Stimulated activated CD4-positive, alpha-beta T cell treated with anti-CD3 and anti-CD28 coated beads, Interleukin-4, amount 100 ng/mL, for 24 hours (primary cell): ENCODE measurements around the gene ZNF616.

Experiments used
- DNase-seq: peaks from one replicate; pipeline ENCODE4 v3.0.0-alpha.2; 2020

Gene ZNF616

GRCh38 chr19:52139252-52140031 is at the start of gene ZNF616:
Gene ZNF616 (minus strand): TSS chr19:52139938. CDS start chr19:52130512, 9,426 bp downstream.
- peak; percentile 98 for DNase-seq

DNA sequence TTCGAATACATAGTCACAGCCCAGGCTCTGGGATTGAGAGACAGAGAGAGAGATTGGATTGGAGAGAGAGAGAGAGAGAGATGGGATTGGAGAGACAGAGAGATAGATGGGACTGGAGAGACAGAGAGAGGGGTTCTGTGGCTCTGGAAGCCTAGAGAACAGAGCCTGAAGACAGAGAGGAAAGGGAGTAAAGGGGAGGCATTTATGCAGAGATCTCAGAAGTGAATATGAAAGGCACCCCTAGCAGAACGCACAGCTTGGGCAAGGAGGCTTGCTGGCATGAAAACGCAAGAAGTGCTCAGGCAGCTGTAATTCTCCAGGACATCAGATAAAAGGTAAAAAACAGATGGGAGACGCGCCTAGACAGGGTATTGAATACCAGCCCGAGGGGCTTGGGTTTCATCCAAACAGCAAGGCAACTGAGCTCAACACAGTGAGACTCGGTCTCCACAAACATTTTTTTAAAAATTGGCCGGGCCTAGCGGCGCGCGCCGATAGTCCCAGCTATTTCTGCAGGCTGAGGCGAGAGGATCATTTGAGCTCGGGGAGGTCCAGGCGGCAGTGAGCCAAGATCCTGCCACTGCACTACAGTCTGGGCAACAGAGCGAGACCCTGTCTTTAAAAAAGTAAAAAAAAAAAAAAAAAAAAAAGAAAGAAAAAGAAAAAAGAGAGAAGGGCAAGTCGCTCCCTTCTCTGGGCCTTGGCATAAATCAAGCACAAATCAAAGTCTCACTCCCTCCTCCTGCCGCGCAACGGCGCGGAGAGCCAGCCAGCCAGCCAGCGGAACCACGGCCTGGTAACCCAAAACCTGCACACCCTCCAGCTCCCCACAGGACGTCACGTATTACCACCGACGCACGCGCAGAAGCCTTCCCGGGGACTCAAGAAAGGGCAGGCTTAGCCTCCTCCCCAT is 49.3 kb upstream of the ZNF616 start:
- no peak for DNase-seq

DNA sequence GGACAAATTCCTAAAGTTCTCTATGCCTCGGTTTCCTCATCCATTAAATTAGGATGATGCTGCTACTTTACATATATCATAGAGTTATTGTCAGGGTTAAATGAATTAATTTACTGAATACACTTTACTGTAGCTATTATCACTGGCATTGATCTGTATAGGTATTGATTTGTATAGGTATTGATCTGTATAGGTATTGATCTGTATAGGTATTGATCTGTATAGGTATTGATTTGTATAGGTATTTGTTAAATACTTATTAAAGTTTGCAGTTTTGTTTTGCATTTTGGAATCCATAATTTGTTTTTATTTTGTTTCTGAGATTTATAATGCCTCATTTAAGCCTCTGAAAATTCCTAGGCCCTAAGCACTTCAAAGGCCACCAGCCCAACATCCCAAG is 47.7 kb upstream of the ZNF616 start:
- DNase-seq = no peak

- DNase-seq = no peak
These were observed 36.8 kb upstream of the ZNF616 start for GRCh38 chr19:52176574-52176973.

DNA sequence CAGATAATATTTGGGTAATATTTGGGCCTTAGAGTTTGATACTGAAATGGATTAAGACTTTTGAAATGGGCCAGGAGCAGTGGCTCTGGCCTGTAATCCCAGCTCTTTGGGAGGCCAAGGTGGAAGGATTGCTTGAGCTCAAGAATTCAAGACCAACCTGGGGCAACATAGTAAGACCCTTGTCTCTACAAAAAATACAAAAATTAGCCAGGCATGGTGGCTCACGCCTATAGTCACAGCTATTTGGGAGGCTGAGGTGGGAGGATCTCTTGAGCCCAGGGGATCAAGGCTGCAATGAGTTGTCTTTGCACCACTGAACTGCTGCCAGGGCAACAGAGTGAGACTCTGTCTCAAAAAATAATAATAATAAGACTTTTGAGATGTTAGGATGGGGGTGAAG is 32.6 kb upstream of the ZNF616 start:
- DNase-seq = no peak

- DNase-seq = peak; percentile 91
These were observed 31.8 kb upstream of the ZNF616 start, which contains the start of gene ZNF836 for GRCh38 chr19:52171321-52172169. Gene ZNF836 (minus strand): TSS chr19:52171621. CDS start chr19:52168072, 3,549 bp downstream.

GRCh38 chr19:52170863-52171320 is 31.2 kb upstream of the ZNF616 start:
- DNase-seq = no peak

- DNase-seq = no peak
These were observed 30.6 kb upstream of the ZNF616 start for GRCh38 chr19:52170304-52170703.

DNA sequence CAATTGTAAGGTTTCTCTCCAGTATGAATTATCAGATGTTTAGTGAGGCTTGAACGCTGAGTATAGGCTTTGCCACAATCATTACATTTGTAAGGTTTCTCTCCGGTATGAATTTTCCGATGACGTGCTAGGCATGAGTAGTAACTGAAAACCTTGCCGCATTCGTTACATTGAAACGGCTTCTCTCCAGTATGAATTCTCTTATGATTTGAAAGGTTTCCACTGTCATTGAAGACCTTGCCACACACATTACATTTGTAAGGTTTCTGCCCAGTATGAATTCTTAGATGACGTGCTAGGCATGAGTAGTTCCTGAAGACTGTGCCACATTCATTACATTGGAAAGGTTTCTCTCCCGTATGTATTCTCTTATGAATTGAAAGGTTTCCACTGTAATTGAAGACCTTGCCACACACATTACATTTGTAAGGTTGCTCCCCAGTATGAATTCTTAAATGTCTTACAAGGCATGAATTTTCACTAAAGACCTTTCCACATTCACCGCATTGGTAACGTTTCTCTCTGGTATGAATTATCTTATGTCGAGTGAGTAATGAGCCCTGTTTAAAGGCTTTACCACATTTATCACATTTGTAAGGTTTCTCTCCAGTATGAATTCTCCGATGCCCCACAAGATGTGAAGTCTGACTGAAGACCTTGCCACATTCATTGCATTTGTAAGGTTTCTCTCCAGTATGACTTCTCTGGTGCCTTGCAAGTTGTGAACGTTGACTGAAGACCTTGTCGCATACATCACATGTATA is 16.0 kb upstream of the ZNF616 start:
- no peak for DNase-seq

DNA sequence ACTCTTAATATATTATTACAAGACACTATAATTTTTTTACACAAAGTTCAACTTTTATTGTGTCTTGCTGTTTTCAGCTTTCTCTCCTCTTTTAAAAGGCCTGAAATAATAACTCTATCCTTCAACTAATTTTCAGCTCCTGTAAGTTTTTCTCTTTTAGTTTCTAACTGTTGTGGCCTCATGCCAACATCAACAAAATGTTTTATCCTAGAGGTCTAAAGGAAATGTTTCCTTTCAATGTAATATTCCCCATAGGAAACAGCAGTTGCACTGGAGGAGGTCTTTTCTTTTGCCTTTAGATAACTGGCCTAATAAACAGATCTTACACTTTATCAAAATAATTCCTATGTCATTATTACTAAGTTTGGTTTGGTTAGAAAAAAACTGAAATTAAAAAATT is 8.5 kb upstream of the ZNF616 start:
- DNase-seq = no peak

DNA sequence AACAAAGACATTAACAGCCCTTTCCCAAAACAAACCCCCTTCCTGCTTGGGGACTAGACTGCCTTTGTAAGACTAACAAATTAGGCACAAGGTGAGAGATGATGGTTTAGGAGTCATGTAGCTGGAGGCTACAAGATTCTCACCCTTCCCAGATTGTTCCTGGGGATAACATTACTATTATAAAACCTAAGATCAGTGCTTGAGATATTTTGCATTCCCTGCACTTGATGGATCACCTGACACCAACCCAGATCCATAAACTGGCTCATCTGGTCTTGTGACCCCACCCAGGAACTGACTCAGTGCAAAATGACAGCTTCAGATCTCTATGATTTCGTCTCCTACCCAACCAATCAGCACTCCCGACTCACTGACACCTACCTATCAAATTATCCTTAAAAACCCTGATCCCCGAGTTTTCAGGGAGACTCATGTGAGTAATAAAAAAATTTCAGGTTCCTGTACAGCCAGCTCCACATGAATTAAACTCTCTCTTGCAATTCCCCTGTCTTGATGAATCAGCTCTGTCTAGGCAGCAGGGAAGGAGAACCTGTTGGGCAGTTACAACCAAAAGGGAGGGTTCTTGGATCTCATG is 2.4 kb upstream of the ZNF616 start:
- no peak for DNase-seq

- DNase-seq = no peak
These were observed 1.5 kb upstream of the ZNF616 start for GRCh38 chr19:52141203-52141602.

- no peak for DNase-seq
These were observed 433 bp upstream of the ZNF616 start for GRCh38 chr19:52140032-52140710.

DNA sequence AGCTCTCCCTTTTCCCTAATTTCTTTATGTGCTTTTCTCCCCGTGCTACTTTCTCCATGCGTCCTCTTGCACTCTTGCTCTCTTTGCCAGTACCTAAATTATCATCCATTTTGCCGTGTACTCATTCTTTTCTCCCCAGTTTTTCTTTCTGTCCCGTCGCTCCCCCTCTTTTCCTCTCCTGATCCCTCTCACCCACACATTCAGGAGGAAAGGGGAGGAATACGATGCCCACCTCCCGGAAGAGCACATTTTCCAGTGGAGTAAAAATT is 821 bp downstream of the ZNF616 start:
- no peak for DNase-seq

DNA sequence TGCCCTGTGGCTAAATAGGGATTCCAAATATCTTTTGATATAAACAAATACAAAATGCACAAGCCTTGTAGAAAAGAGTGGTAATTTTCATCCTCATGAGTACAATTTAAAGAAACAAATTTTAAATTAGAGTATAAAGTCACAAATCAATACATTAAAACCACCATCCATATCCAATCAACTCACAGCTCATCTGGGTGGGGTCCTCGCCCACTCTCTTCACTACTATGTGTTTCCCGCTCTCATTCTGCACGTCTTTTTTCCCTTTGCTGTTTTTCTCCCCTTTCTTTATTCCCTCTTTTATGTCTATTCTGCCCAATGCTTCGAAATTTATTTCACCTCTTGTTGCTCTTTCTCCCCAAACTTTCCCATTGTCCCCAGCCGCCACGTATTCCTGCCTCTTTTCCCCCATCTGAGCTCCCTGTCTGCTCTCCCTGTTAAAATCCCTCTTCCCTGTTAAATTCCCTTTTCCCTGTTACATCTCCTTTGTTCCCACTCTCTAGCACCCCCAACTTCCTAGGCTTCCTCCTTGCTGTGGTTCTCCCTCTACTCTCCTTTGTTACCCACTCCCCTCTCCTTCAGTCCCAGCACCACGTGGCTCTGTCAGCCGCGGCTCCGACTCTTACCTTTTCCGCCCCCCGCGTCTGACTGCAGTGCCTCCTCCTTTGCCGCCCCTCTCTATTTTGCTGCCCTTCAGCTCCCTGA is 1.3 kb downstream of the ZNF616 start:
- peak; percentile 12 for DNase-seq

DNA sequence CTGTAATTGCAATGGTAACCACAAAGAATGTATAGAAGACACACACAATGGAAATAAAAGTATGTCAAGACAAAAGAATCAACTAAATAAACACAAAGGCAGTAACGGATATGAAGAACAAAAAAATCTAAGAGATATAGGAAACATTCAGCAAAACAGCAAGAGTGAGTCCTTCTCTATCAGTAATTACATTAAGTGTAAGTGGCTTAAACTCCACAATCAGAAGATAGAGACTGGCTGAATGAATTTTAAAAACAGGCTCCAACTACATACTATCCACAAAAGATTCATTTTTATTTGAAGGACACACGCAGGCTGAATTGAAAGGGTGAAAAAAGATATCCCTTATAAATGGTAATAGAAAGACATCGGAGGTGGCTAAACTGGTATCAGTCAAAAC is 19.5 kb downstream of the ZNF616 start:
- DNase-seq = no peak

DNA sequence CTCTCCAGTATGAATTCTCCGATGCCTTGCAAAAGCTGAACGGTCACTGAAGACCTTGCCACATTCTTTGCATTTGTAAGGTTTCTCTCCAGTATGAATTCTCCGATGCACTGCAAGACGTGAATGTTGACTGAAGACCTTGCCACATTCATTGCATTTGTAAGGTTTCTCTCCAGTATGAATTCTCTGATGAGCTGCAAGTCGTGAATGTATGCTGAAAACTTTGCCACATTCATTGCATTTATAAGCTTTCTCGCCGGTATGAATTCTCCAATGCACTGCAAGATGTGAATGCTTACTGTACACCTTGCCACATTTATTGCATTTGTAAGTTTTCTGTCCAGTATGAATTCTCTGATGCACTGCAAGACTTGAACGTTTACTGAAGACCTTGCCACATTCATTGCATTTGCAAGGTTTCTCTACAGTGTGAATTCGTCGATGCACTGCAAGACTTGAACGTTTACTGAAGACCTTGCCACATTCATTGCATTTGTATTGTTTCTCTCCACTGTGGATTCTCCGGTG is 24.1 kb downstream of the ZNF616 start:
- DNase-seq = no peak

- DNase-seq = no peak
These were observed 25.0 kb downstream of the ZNF616 start for GRCh38 chr19:52114691-52115090.

- no peak for DNase-seq
These were observed 27.1 kb downstream of the ZNF616 start for GRCh38 chr19:52112624-52113023.

- no peak for DNase-seq
These were observed 29.0 kb downstream of the ZNF616 start for GRCh38 chr19:52110780-52111179.
